PFSK-1 (cell line): ENCODE data around the gene UBALD2.

ENCODE experiments used
- FOXP2 ChIP-seq: optimal IDR thresholded peaks from 2 replicates; pipeline ENCODE3; 2011; ENCODE audit warnings: borderline replicate concordance, control low read depth, inconsistent platforms; ENCODE audit not compliant: insufficient read depth; ENCODE audit errors: extremely low read length, extremely low read depth
- POLR2AphosphoS5 ChIP-seq: IDR thresholded peaks from 2 replicates; pipeline ENCODE4 v1.6.1; 2012; ENCODE audit warnings: low read depth, mild to moderate bottlenecking, control low read depth, low read length, moderate library complexity
- REST ChIP-seq, 2 experiments: IDR thresholded peaks; 2 replicates each; pipeline versions ENCODE4 v1.6.1 to v1.8.0; 2011 to 2012; ENCODE audit warnings: low read depth in 2 of 2, low read length in 2 of 2, control low read depth in 1 of 2, inconsistent platforms in 1 of 2, mild to moderate bottlenecking in 1 of 2, moderate library complexity in 1 of 2; ENCODE audit not compliant: insufficient read depth in 1 of 2
- SIN3A ChIP-seq: IDR thresholded peaks from 2 replicates; pipeline ENCODE4 v1.6.1; 2012; ENCODE audit warnings: mild to moderate bottlenecking, low read length, moderate library complexity, borderline replicate concordance; ENCODE audit not compliant: insufficient read depth
- TAF1 ChIP-seq: IDR thresholded peaks from 2 replicates; pipeline ENCODE4 v1.6.1; 2012; ENCODE audit warnings: low read length, control low read depth, borderline replicate concordance; ENCODE audit not compliant: insufficient read depth

Gene UBALD2

GRCh38 chr17:76261421-76262215, 3.5 kb upstream of the UBALD2 start:
- TF ChIP-seq REST (IDR thresholded peaks at IDR 0.05; ENCODE audit: insufficient read depth in 1 of 2, low read depth in 2 of 2, low read length in 2 of 2) (no peak), TAF1 (0 out of 2 replicates have a peak, but pooled peaks have one; percentile 52), POLR2AphosphoS5 (peak; percentile 65), FOXP2 (peak; percentile 39), SIN3A (peak; percentile 41; the same call in 1 of the 2 replicates)

GRCh38 chr17:76262732-76263344, 2.3 kb upstream of the UBALD2 start:
- TF ChIP-seq REST (IDR thresholded peaks at IDR 0.05; ENCODE audit: insufficient read depth in 1 of 2, low read depth in 2 of 2, low read length in 2 of 2): no peak
- TF ChIP-seq POLR2AphosphoS5: peak; percentile 53
- no peak for TF ChIP-seq SIN3A

GRCh38 chr17:76263896-76264295, 1.3 kb upstream of the UBALD2 start:
- no peak for TF ChIP-seq SIN3A
- TF ChIP-seq POLR2AphosphoS5: no peak
- TF ChIP-seq REST (IDR thresholded peaks at IDR 0.05; ENCODE audit: insufficient read depth in 1 of 2, low read depth in 2 of 2, low read length in 2 of 2): no peak
- TF ChIP-seq FOXP2: no peak
- no peak for TF ChIP-seq TAF1

GRCh38 chr17:76264425-76264754, 758 bp upstream of the UBALD2 start:
- TF ChIP-seq FOXP2 (no peak), TAF1 (0 out of 2 replicates have a peak, but pooled peaks have one; percentile 45)

- TF ChIP-seq SIN3A: peak; percentile 81; the same call in 1 of the 2 replicates
- TF ChIP-seq REST (IDR thresholded peaks at IDR 0.05; ENCODE audit: insufficient read depth in 1 of 2, low read depth in 2 of 2, low read length in 2 of 2): no peak
These were observed 586 bp downstream of the UBALD2 start for GRCh38 chr17:76265624-76266243.
